Osteocyte (in vitro differentiated cells): ENCODE measurements around the gene OSCAR. TPM values are rescaled to one million over a fixed set of nuclear protein-coding genes. Genes with fewer than 3 reads are reported as not detected.
"Not testable (repeated sequence)": the region's sequence is repeated elsewhere in the genome, so short reads cannot be mapped to it uniquely, and the experiment has no call there.

Experiments used
- DNase-seq: peaks from one replicate; pipeline ENCODE4 v3.0.0; 2021; ENCODE audit warnings: mixed read lengths; ENCODE audit not compliant: unreplicated experiment; ENCODE audit errors: extremely low spot score
- H3K27ac Mint-ChIP-seq: one replicate; pipeline ENCODE4 v1.8.0; 2021; ENCODE audit warnings: mild to moderate bottlenecking, mixed read lengths; ENCODE audit not compliant: unreplicated experiment
- H3K27me3 Mint-ChIP-seq: one replicate; pipeline ENCODE4 v1.8.0; 2021; ENCODE audit warnings: mixed read lengths; ENCODE audit not compliant: unreplicated experiment
- H3K36me3 Mint-ChIP-seq: one replicate; pipeline ENCODE4 v1.8.0; 2021; ENCODE audit warnings: mixed read lengths; ENCODE audit not compliant: unreplicated experiment
- H3K4me1 Mint-ChIP-seq: one replicate; pipeline ENCODE4 v1.8.0; 2021; ENCODE audit warnings: mixed read lengths; ENCODE audit not compliant: unreplicated experiment
- H3K4me3 Mint-ChIP-seq: one replicate; pipeline ENCODE4 v1.8.0; 2021; ENCODE audit warnings: mild to moderate bottlenecking, moderate library complexity, mixed read lengths; ENCODE audit not compliant: unreplicated experiment
- H3K9me3 Mint-ChIP-seq: one replicate; pipeline ENCODE4 v1.8.0; 2021; ENCODE audit warnings: mixed read lengths; ENCODE audit not compliant: unreplicated experiment
- total RNA-seq: library from RNA; stranded (reverse); gene quantifications from 2 replicates; pipeline ENCODE4 v1.2.1, GENCODE V29; 2021
- TF ChIP-seq, protein P1 (sequence below): fragments of 200-600 bp; sonication (generic); IDR thresholded peaks from 2 replicates; pipeline ENCODE4 v1.5.0; 2021; ENCODE audit warnings: antibody characterized with exemption, mild to moderate bottlenecking, moderate library complexity

The OSCAR gene
- total RNA-seq, 1 donor from 2014 or later = 0.32 TPM

DNA sequence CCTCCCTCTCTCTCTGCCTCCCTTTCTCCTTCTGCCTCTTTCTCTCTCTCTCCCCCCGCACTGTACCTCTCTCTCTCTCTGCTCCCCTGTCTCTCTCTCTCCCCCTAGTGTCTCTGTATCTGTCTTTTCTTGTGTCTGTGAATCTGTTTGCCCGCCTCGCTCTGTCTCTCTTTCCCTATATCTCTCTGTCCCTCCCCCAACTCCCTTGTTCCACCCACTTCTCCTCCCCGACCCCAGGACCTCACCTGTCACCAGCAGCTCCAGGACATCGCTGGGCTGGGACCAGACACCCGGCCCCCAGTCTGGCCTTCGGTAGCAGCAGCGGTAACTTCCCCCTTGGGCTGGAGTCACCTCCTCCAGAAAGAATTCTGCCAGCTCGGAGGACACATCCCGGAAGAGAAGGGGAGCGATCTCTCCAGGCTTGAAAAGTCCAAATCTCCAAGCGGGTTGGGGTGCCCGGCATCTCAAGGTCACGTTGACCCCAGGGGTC, 3.9 kb downstream of the OSCAR start:
- Mint-ChIP-seq H3K4me3 (peak overlapping the region; percentile 58), H3K9me3 (no peaks in the 10 kb centered on the region), H3K27me3 (no peaks in the 10 kb centered on the region), H3K4me1 (peaks cover 8% of the 10 kb centered on the region), H3K27ac (peak overlapping the region; percentile 78), H3K36me3 (no peaks in the 10 kb centered on the region)
- DNase-seq = no peak
- TF ChIP-seq, protein P1, sequence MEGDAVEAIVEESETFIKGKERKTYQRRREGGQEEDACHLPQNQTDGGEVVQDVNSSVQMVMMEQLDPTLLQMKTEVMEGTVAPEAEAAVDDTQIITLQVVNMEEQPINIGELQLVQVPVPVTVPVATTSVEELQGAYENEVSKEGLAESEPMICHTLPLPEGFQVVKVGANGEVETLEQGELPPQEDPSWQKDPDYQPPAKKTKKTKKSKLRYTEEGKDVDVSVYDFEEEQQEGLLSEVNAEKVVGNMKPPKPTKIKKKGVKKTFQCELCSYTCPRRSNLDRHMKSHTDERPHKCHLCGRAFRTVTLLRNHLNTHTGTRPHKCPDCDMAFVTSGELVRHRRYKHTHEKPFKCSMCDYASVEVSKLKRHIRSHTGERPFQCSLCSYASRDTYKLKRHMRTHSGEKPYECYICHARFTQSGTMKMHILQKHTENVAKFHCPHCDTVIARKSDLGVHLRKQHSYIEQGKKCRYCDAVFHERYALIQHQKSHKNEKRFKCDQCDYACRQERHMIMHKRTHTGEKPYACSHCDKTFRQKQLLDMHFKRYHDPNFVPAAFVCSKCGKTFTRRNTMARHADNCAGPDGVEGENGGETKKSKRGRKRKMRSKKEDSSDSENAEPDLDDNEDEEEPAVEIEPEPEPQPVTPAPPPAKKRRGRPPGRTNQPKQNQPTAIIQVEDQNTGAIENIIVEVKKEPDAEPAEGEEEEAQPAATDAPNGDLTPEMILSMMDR = peak; percentile 25

GRCh38 chr19:54095859-54096616, 4.6 kb downstream of the OSCAR start:
- H3K27ac Mint-ChIP-seq, H3K36me3 Mint-ChIP-seq, H3K27me3 Mint-ChIP-seq, H3K9me3 Mint-ChIP-seq, H3K4me1 Mint-ChIP-seq, DNase-seq: not testable (repeated sequence)
- H3K4me3 Mint-ChIP-seq = peak overlapping the region; percentile 73

DNA sequence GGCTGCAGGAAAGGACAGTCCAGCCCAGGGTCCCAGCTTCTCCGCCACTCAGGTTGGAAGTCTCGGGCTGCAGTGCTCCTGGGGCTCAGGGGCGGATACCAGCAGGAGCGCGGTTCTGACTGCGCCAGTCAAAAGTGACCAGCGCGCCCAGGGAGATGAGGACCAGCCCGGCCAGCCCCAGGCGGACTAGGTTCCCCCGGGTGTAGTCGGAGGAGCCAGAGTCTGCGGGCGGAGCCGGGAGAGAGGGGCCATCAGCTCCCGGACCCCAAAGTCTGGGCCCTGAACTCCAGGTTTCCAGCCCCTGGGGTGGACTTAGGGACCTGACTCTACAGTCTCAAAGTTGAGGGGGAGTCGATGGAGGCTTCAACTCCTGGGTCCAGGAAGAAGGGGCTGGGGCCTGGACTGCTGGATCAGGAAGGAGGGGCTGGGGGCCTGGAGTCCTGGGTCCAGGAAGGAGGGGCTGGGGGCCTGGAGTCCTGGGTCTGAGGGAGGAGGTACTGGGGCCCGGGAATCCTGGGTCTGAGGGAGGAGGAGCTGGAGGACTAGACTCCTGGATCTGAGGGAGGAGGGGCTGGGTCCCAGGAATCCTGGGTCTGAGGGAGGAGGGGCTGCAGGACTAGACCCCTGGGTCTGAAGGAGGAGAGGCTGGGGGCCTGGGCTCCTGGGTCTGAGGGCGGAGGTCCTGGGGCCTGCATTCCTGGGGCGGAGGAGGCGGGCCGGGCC, 5.3 kb downstream of the OSCAR start:
- H3K4me3 Mint-ChIP-seq = no peak overlapping the region
- H3K9me3 Mint-ChIP-seq = no peaks in the 10 kb centered on the region
- TF ChIP-seq, protein P1 = no peak
- no peak overlapping the region for H3K27ac Mint-ChIP-seq
- no peak for DNase-seq
- no peaks in the 10 kb centered on the region for H3K36me3 Mint-ChIP-seq
- no peaks in the 10 kb centered on the region for H3K27me3 Mint-ChIP-seq
- peaks cover 8% of the 10 kb centered on the region for H3K4me1 Mint-ChIP-seq

DNA sequence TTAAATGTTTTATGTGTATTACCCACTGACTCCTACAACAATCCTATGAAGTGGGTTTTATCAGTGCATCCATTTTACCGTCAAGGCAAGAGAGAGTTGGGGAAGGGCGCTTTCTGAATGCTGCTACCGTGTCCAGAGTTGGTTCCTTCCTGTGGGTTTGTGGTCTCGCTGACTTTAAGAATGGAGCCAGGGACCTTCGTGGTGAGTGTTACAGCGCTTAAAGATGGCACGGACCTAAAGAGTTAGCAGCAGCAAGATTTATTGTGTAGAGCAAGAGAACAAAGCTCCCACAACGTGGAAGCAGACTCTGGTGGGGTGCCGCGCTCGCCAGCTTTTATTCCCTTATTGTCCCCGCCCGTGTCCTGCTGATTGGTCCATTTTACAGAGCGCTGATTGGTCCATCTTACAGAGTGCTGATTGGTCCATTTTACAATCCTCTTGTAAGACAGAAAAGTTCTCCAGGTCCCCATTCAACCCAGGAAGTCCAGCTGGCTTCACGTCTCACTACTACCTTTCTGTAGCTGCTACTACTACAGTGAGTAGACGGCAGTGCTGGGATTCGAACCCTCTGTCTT, 6.1 kb downstream of the OSCAR start:
- Mint-ChIP-seq H3K9me3 (no peaks in the 10 kb centered on the region), H3K36me3 (no peaks in the 10 kb centered on the region), H3K27ac (no peak overlapping the region), H3K4me3 (no peak overlapping the region), H3K27me3 (no peaks in the 10 kb centered on the region), H3K4me1 (peaks cover 8% of the 10 kb centered on the region)
- no peak for DNase-seq
- TF ChIP-seq, protein P1 = no peak

GRCh38 chr19:54084410-54084809, 16.2 kb downstream of the OSCAR start:
- Mint-ChIP-seq H3K27ac (no peak overlapping the region), H3K27me3 (no peaks in the 10 kb centered on the region), H3K36me3 (no peaks in the 10 kb centered on the region), H3K9me3 (no peaks in the 10 kb centered on the region), H3K4me1 (no peaks in the 10 kb centered on the region), H3K4me3 (no peak overlapping the region)
- no peak for DNase-seq
- TF ChIP-seq, protein P1 = no peak
